IMR-90 (cell line): ENCODE measurements around the gene FARP1. TPM values are rescaled to one million over a fixed set of nuclear protein-coding genes. Genes with fewer than 3 reads are reported as not detected.
A peak's percentile ranks its signal among the peaks of the same experiment; 100 is the strongest.

ENCODE experiments used
- ATAC-seq: fragments of 200-7000 bp; cut with Tn5 transposase; 2 replicates; pipeline ENCODE4 v1.9.1; 2020; ENCODE audit warnings: low read depth, mild to moderate bottlenecking, moderate library complexity
- BruUV-seq: library from RNA; stranded (reverse); fragments of 400-500 nt; replicated peaks from 2 replicates; lab custom pipeline; 2021; lab: Mats Ljungman, UMichigan
- CTCF ChIA-PET: fragments of 300-600 bp; formaldehyde crosslinking; extraction: SDS; loops from one replicate; lab custom pipeline; 2021; ENCODE audit warnings: antibody characterized with exemption; lab: Yijun Ruan, JAX
- POLR2A ChIA-PET: fragments of 300-600 bp; sonication (Branson Sonifier 250); formaldehyde crosslinking; loops from one replicate; lab custom pipeline; 2022; ENCODE audit warnings: antibody characterized with exemption; ENCODE audit not compliant: unreplicated experiment; lab: Charles Lee
- DNase-seq: peaks from one replicate; pipeline ENCODE4 v3.0.0; 2013
- H2AFZ ChIP-seq: replicated peaks from 2 replicates; pipeline ENCODE3; 2013; ENCODE audit warnings: low read length, mild to moderate bottlenecking; ENCODE audit not compliant: poor library complexity
- H2AK5ac ChIP-seq: 2 replicates; pipeline ENCODE4 v1.6.1; 2013; ENCODE audit warnings: low read depth, low read length, inconsistent platforms
- H2AK9ac ChIP-seq: replicated peaks from 2 replicates; pipeline ENCODE3; 2013; ENCODE audit warnings: mild to moderate bottlenecking, low read depth, low read length, moderate library complexity; ENCODE audit not compliant: poor library complexity
- H2BK120ac ChIP-seq: 2 replicates; pipeline ENCODE4 v1.6.1; 2013; ENCODE audit warnings: low read depth, low read length, inconsistent platforms
- H2BK15ac ChIP-seq: 3 replicates; pipeline ENCODE4 v1.6.1; 2013; ENCODE audit warnings: low read depth, low read length, inconsistent platforms
- H2BK20ac ChIP-seq: 2 replicates; pipeline ENCODE4 v1.6.1; 2013; ENCODE audit warnings: low read depth, mild to moderate bottlenecking, inconsistent platforms, low read length, moderate library complexity
- H2BK5ac ChIP-seq: 2 replicates; pipeline ENCODE4 v1.6.1; 2013; ENCODE audit warnings: mild to moderate bottlenecking, low read depth, low read length, inconsistent platforms; ENCODE audit not compliant: poor library complexity, severe bottlenecking
- H3K14ac ChIP-seq: replicated peaks from 2 replicates; pipeline ENCODE4 v1.6.1; 2013; ENCODE audit warnings: low read depth, low read length, inconsistent platforms
- H3K18ac ChIP-seq: 2 replicates; pipeline ENCODE4 v1.6.1; 2013; ENCODE audit warnings: low read depth, low read length, control low read depth
- H3K23ac ChIP-seq: 2 replicates; pipeline ENCODE4 v1.6.1; 2013; ENCODE audit warnings: low read depth, low read length, inconsistent platforms
- H3K27ac ChIP-seq: 2 replicates; pipeline ENCODE4 v1.5.1; 2013; ENCODE audit warnings: mild to moderate bottlenecking, control low read depth, low read length; ENCODE audit not compliant: insufficient read depth
- H3K27me3 ChIP-seq: 2 replicates; pipeline ENCODE4 v1.6.1; 2013; ENCODE audit warnings: low read length; ENCODE audit not compliant: control insufficient read depth, insufficient read depth
- H3K36me3 ChIP-seq: 2 replicates; pipeline ENCODE4 v1.6.1; 2013; ENCODE audit warnings: low read length, mixed read lengths; ENCODE audit not compliant: control insufficient read depth, insufficient read depth
- H3K4ac ChIP-seq: 2 replicates; pipeline ENCODE4 v1.6.1; 2013; ENCODE audit warnings: low read depth, low read length, inconsistent platforms
- H3K4me1 ChIP-seq: 2 replicates; pipeline ENCODE4 v1.6.1; 2013; ENCODE audit warnings: low read length, mixed read lengths; ENCODE audit not compliant: control insufficient read depth, insufficient read depth
- H3K4me2 ChIP-seq: 2 replicates; pipeline ENCODE4 v1.6.1; 2013; ENCODE audit warnings: low read depth, mild to moderate bottlenecking, control low read depth, low read length, moderate library complexity
- H3K4me3 ChIP-seq: 2 replicates; pipeline ENCODE4 v1.5.1; 2013; ENCODE audit warnings: low read depth, mild to moderate bottlenecking, control low read depth, low read length, moderate library complexity; ENCODE audit not compliant: insufficient read depth
- H3K56ac ChIP-seq: 2 replicates; pipeline ENCODE4 v1.6.1; 2013; ENCODE audit warnings: low read length, inconsistent platforms; ENCODE audit not compliant: insufficient read depth; ENCODE audit errors: extremely low read depth
- H3K79me1 ChIP-seq, 2 experiments: 2 replicates each; pipeline ENCODE4 v1.6.1; 2013; ENCODE audit warnings: low read length in 2 of 2, inconsistent platforms in 1 of 2, low read depth in 1 of 2
- H3K9ac ChIP-seq: 2 replicates; pipeline ENCODE4 v1.6.1; 2013; ENCODE audit warnings: low read depth, low read length, control low read depth
- H3K9me1 ChIP-seq: 2 replicates; pipeline ENCODE4 v1.6.1; 2013; ENCODE audit warnings: low read length, inconsistent platforms; ENCODE audit not compliant: insufficient read depth
- H3K9me3 ChIP-seq: 2 replicates; pipeline ENCODE4 v1.6.1; 2013; ENCODE audit warnings: low read length; ENCODE audit not compliant: control insufficient read depth, insufficient read depth
- H4K20me1 ChIP-seq: 2 replicates; pipeline ENCODE4 v1.6.1; 2013; ENCODE audit warnings: low read length, inconsistent platforms; ENCODE audit not compliant: insufficient read depth
- H4K5ac ChIP-seq: 2 replicates; pipeline ENCODE4 v1.6.1; 2013; ENCODE audit warnings: mild to moderate bottlenecking, low read depth, low read length, control low read depth
- H4K8ac ChIP-seq, 2 experiments: 2 replicates each; pipeline ENCODE4 v1.6.1; 2013; ENCODE audit warnings: low read depth in 2 of 2, low read length in 2 of 2, control low read depth in 1 of 2, inconsistent platforms in 1 of 2
- H4K91ac ChIP-seq: 2 replicates; pipeline ENCODE4 v1.6.1; 2013; ENCODE audit warnings: low read depth, low read length, inconsistent platforms; ENCODE audit not compliant: insufficient read depth
- BHLHE40 ChIP-seq: fragments of 150-350 bp; IDR thresholded peaks from 2 replicates; pipeline ENCODE4 v1.6.1; 2016; ENCODE audit warnings: mild to moderate bottlenecking, low read depth, low read length
- CEBPB ChIP-seq: IDR thresholded peaks from 2 replicates; pipeline ENCODE4 v1.6.1; 2012; ENCODE audit warnings: low read depth, low read length, improper control_type of control experiment
- CHD1 ChIP-seq: IDR thresholded peaks from 2 replicates; pipeline ENCODE4 v1.6.1; 2012; ENCODE audit warnings: low read depth, low read length, improper control_type of control experiment
- FOS ChIP-seq: fragments of 150-350 bp; IDR thresholded peaks from 2 replicates; pipeline ENCODE4 v1.6.1; 2016; ENCODE audit warnings: low read depth, low read length
- MAFK ChIP-seq: IDR thresholded peaks from 2 replicates; pipeline ENCODE4 v1.6.1; 2012; ENCODE audit warnings: low read depth, low read length, improper control_type of control experiment
- MAZ ChIP-seq: IDR thresholded peaks from 2 replicates; pipeline ENCODE4 v1.6.1; 2012; ENCODE audit warnings: low read depth, mild to moderate bottlenecking, low read length, improper control_type of control experiment, moderate library complexity, borderline replicate concordance
- MXI1 ChIP-seq: IDR thresholded peaks from 2 replicates; pipeline ENCODE4 v1.6.1; 2012; ENCODE audit warnings: low read depth, mild to moderate bottlenecking, low read length, moderate library complexity, borderline replicate concordance
- NFE2L2 ChIP-seq: fragments of 150-350 bp; IDR thresholded peaks from 2 replicates; pipeline ENCODE4 v1.6.1; 2016; ENCODE audit warnings: low read depth, mild to moderate bottlenecking, low read length
- POLR2A ChIP-seq: IDR thresholded peaks from 2 replicates; pipeline ENCODE4 v1.6.1; 2012; ENCODE audit warnings: mild to moderate bottlenecking, low read depth, low read length
- RAD21 ChIP-seq: IDR thresholded peaks from 2 replicates; pipeline ENCODE4 v1.6.1; 2012; ENCODE audit warnings: low read length, improper control_type of control experiment
- RCOR1 ChIP-seq: IDR thresholded peaks from 2 replicates; pipeline ENCODE4 v1.6.1; 2012; ENCODE audit warnings: mild to moderate bottlenecking, low read length, improper control_type of control experiment; ENCODE audit not compliant: insufficient replicate concordance
- RFX5 ChIP-seq: IDR thresholded peaks from 2 replicates; pipeline ENCODE4 v1.8.0; 2012; ENCODE audit warnings: low read depth, mild to moderate bottlenecking, low read length, moderate library complexity
- SMC3 ChIP-seq: fragments of 150-350 bp; IDR thresholded peaks from 2 replicates; pipeline ENCODE4 v1.6.1; 2016; ENCODE audit warnings: low read depth, mild to moderate bottlenecking, antibody characterized with exemption, low read length, moderate library complexity
- WGBS, 2 experiments: methylation state at CpG; one replicate each; pipeline versions ENCODE4 v1.1.5 to v1.1.7; 2013; ENCODE audit warnings: missing lambda C conversion rate in 2 of 2; ENCODE audit not compliant: insufficient read length in 1 of 2; ENCODE audit errors: extremely low coverage in 2 of 2; 5-methylcytosine and 5-hydroxymethylcytosine counted together
- dilution Hi-C: fragments of 300-500 bp; cut with HindIII; formaldehyde crosslinking; loops from one replicate; pipeline ENCODE4 v1.14.3; 2018; ENCODE audit warnings: low sequenced_read_pairs; ENCODE audit not compliant: unreplicated experiment
- in situ Hi-C: fragments of 300-500 bp; cut with MboI; formaldehyde crosslinking; loops from 3 replicates; pipeline ENCODE4 v1.14.3; 2019; ENCODE audit warnings: low sequenced_read_pairs, inconsistent platforms, mixed read lengths
- intact Hi-C: fragments of 100-400 bp; cut with micrococcal nuclease; formaldehyde crosslinking; loops from 2 replicates; pipeline ENCODE4 v1.10.0; 2022
- polyA plus RNA-seq, 3 experiments: library from polyadenylated mRNA; depleted of rRNA; stranded (reverse); fragments of >200 nt; gene quantifications; 2 replicates each; pipeline ENCODE4 v1.2.3, GENCODE V29; 2012; ENCODE audit warnings: low replicate concordance in 1 of 3
- total RNA-seq: library from RNA; depleted of rRNA; stranded (reverse); fragments of >200 nt; gene quantifications from 2 replicates; pipeline ENCODE4 v1.2.3, GENCODE V29; 2012
- TF ChIP-seq, protein P1 (sequence below): fragments of 150-350 bp; IDR thresholded peaks from 2 replicates; pipeline ENCODE4 v1.6.1; 2017; ENCODE audit warnings: mild to moderate bottlenecking, antibody characterized with exemption, low read length, low read depth
- TF ChIP-seq, protein P2 (sequence below): fragments of 150-350 bp; IDR thresholded peaks from 2 replicates; pipeline ENCODE4 v1.6.1; 2016; ENCODE audit warnings: low read depth, mild to moderate bottlenecking, low read length, moderate library complexity, borderline replicate concordance
- TF ChIP-seq, protein P3 (sequence below): conservative IDR thresholded peaks from 2 replicates; pipeline ENCODE4 v1.5.1; 2012; ENCODE audit warnings: mild to moderate bottlenecking, low read depth, low read length, improper control_type of control experiment

FARP1 gene
- total and polyA plus RNA-seq, 2 of the 4 experiments (the other 2 are of a cell fraction) = 39.6 to 57.0 TPM

DNA sequence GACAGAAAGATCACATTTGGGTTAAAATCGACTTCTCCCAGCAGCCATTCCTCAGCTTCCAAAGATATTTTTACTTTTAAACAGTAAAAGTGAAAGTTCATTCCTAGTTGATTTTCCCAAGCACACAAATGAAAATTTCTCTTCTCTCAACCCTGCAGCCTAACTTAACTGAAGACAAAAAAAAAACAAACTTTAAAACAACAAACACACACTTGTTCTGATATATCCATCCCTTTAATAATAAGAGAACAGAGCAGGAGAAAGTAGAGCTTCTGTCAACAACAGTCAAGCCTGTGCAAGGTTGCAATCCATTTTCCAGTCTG lies 361.1 kb downstream of the FARP1 start:
- Histone ChIP-seq H3K9me1 (peaks cover 51% of the 10 kb centered on the region), H2AK5ac (peak overlapping the region; percentile 80; the same call in 1 of the 2 replicates), H4K20me1 (peaks cover 83% of the 10 kb centered on the region), H3K23ac (peak overlapping the region; percentile 70; the same call in 1 of the 2 replicates), H3K27ac (peak overlapping the region; percentile 89; the same call in 1 of the 2 replicates), H3K27me3 (no peaks in the 10 kb centered on the region), H4K91ac (no peak overlapping the region), H3K4me3 (peak overlapping the region; percentile 23), H3K4me1 (peaks cover 35% of the 10 kb centered on the region), H3K18ac (peak overlapping the region; percentile 31), H2AFZ (peak overlapping the region; percentile 2), H3K14ac (peak overlapping the region; percentile 51; the same call in 1 of the 2 replicates), H2BK120ac (no peak overlapping the region; the same call in 1 of the 2 replicates), H4K5ac (no peak overlapping the region), H2BK5ac (peak overlapping the region; percentile 63), H3K56ac (peak overlapping the region; percentile 22; the same call in 1 of the 2 replicates), H3K9ac (peak overlapping the region; percentile 51), H3K4ac (peak overlapping the region; percentile 73), H2AK9ac (no peak overlapping the region), H3K36me3 (peaks cover 7% of the 10 kb centered on the region; the same call in 1 of the 2 replicates), H2BK20ac (no peak overlapping the region), H4K8ac (no peak overlapping the region; a peak in 1 of 4 replicates), H3K79me1 (peaks cover 60 to 91% of the 10 kb centered on the region in 2 experiments), H3K4me2 (peak overlapping the region; percentile 87), H3K9me3 (no peaks in the 10 kb centered on the region), H2BK15ac (peak overlapping the region; percentile 39; the same call in 1 of the 3 replicates)
- in situ Hi-C loops (no loop called here), dilution Hi-C loops (no loop called here), intact Hi-C loops (no loop called here)
- no TSS peak for BruUV-seq
- TF ChIP-seq RFX5 = no peak
- TF ChIP-seq SMC3 = no peak
- no peak for TF ChIP-seq MAZ
- TF ChIP-seq, protein P1, sequence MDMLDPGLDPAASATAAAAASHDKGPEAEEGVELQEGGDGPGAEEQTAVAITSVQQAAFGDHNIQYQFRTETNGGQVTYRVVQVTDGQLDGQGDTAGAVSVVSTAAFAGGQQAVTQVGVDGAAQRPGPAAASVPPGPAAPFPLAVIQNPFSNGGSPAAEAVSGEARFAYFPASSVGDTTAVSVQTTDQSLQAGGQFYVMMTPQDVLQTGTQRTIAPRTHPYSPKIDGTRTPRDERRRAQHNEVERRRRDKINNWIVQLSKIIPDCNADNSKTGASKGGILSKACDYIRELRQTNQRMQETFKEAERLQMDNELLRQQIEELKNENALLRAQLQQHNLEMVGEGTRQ = no peak
- no peak for TF ChIP-seq RAD21
- TF ChIP-seq, protein P2, sequence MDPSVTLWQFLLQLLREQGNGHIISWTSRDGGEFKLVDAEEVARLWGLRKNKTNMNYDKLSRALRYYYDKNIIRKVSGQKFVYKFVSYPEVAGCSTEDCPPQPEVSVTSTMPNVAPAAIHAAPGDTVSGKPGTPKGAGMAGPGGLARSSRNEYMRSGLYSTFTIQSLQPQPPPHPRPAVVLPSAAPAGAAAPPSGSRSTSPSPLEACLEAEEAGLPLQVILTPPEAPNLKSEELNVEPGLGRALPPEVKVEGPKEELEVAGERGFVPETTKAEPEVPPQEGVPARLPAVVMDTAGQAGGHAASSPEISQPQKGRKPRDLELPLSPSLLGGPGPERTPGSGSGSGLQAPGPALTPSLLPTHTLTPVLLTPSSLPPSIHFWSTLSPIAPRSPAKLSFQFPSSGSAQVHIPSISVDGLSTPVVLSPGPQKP = no peak
- no peak for TF ChIP-seq RCOR1
- TF ChIP-seq, protein P3, sequence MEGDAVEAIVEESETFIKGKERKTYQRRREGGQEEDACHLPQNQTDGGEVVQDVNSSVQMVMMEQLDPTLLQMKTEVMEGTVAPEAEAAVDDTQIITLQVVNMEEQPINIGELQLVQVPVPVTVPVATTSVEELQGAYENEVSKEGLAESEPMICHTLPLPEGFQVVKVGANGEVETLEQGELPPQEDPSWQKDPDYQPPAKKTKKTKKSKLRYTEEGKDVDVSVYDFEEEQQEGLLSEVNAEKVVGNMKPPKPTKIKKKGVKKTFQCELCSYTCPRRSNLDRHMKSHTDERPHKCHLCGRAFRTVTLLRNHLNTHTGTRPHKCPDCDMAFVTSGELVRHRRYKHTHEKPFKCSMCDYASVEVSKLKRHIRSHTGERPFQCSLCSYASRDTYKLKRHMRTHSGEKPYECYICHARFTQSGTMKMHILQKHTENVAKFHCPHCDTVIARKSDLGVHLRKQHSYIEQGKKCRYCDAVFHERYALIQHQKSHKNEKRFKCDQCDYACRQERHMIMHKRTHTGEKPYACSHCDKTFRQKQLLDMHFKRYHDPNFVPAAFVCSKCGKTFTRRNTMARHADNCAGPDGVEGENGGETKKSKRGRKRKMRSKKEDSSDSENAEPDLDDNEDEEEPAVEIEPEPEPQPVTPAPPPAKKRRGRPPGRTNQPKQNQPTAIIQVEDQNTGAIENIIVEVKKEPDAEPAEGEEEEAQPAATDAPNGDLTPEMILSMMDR = no peak
- TF ChIP-seq MXI1 = no peak
- no peak for TF ChIP-seq FOS
- no peak for TF ChIP-seq BHLHE40
- no peak for TF ChIP-seq CEBPB
- TF ChIP-seq CHD1 = no peak
- no peak for TF ChIP-seq NFE2L2
- TF ChIP-seq MAFK = no peak
- no peak for TF ChIP-seq POLR2A
- ChIA-PET POLR2A (no interaction called here), CTCF (interaction anchor here (0.6 to 1.3 kb wide), 2 partner anchors 8 to 149 kb away, joined by 3 read pairs; no protein-coding TSS in a partner anchor)
- ATAC-seq (no peak; the same call in 1 of the 2 replicates), DNase-seq (no peak)
- no CpG with 5 or more reads among the region's 1 CpG for whole genome bisulfite sequencing, 2 experiments
